Testis (tissue), 2 donors: ENCODE results near the gene CHST12.

Experiments used
- POLR2A ChIP-seq: fragments of 450-650 bp; IDR thresholded peaks from one replicate; pipeline ENCODE4 v1.6.1; 2017; ENCODE audit warnings: antibody characterized with exemption, mild to moderate bottlenecking, moderate library complexity
- TF ChIP-seq, protein P1 (sequence below), 3 experiments: fragments of 450-650 bp in 2 of 3; fragments of 200-600 bp in 1 of 3; sonication (generic) in 1 of 3; IDR thresholded peaks; one replicate each; pipeline ENCODE4 v1.5.1; 2016 to 2019; ENCODE audit warnings: antibody characterized with exemption in 3 of 3, mild to moderate bottlenecking in 2 of 3, moderate library complexity in 1 of 3

DNA sequence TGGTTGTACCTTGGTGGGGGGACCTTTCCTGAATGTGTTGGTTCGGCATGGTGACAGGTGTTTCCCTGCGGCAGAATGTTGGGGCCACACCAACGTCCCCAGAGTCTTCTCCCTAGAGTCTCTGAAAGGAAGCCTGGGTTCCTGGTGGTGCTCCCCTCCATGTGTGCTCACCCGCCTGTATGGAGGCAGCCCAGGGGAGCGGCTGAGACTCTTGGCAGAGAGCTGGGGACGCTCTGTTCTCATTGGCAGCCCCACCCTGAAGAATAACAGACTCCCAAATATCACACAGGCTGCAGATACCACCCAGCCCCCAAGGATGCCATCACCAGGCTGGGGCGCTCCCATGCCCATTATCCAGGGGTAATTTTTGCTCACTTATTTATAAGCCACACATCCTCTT lies 34.8 kb downstream of the CHST12 start:
- TF ChIP-seq, protein P1, sequence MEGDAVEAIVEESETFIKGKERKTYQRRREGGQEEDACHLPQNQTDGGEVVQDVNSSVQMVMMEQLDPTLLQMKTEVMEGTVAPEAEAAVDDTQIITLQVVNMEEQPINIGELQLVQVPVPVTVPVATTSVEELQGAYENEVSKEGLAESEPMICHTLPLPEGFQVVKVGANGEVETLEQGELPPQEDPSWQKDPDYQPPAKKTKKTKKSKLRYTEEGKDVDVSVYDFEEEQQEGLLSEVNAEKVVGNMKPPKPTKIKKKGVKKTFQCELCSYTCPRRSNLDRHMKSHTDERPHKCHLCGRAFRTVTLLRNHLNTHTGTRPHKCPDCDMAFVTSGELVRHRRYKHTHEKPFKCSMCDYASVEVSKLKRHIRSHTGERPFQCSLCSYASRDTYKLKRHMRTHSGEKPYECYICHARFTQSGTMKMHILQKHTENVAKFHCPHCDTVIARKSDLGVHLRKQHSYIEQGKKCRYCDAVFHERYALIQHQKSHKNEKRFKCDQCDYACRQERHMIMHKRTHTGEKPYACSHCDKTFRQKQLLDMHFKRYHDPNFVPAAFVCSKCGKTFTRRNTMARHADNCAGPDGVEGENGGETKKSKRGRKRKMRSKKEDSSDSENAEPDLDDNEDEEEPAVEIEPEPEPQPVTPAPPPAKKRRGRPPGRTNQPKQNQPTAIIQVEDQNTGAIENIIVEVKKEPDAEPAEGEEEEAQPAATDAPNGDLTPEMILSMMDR (IDR thresholded peaks at IDR 0.05) = no peak
- TF ChIP-seq POLR2A = no peak
